Measurements from ENCODE around the gene CCDC194.
A peak's percentile ranks its signal among the peaks of the same experiment; 100 is the strongest.

Gene CCDC194

GRCh38 chr19:17405250-17406045 lies 11.5 kb upstream of the CCDC194 start, which contains the start of gene BST2:
BST2 (minus strand) TSS chr19:17405630; CDS start chr19:17405575, 55 bp downstream.
- peak; percentile 53 to 59 for DNase-seq

- peak in 1 of 2 experiments; percentile 23 for DNase-seq
Measured at GRCh38 chr19:17404621-17405249, 10.7 kb upstream of the CCDC194 start.

- DNase-seq, result peak in 1 of 2 experiments; percentile 32
Measured at GRCh38 chr19:17404015-17404414, 10.0 kb upstream of the CCDC194 start.

GRCh38 chr19:17402982-17403855 lies 9.2 kb upstream of the CCDC194 start:
- DNase-seq, result peak; percentile 41 to 42

GRCh38 chr19:17401628-17402027 lies 7.6 kb upstream of the CCDC194 start:
- no peak for DNase-seq

- no peak for DNase-seq
Measured at GRCh38 chr19:17398902-17399527, 5.0 kb upstream of the CCDC194 start.

GRCh38 chr19:17394891-17395415 lies 957 bp upstream of the CCDC194 start:
- peak; percentile 87 to 90 for DNase-seq

- DNase-seq, result no peak
Measured at GRCh38 chr19:17393002-17393401, 994 bp downstream of the CCDC194 start.

GRCh38 chr19:17391371-17392151 lies 2.4 kb downstream of the CCDC194 start:
- DNase-seq, result no peak

GRCh38 chr19:17390665-17391370 lies 3.2 kb downstream of the CCDC194 start:
- DNase-seq, result peak; percentile 95 to 96

- DNase-seq, result no peak
Measured at GRCh38 chr19:17389957-17390664, 3.9 kb downstream of the CCDC194 start.

GRCh38 chr19:17389288-17389687 lies 4.7 kb downstream of the CCDC194 start:
- no peak for DNase-seq

- peak; percentile 75 to 76 for DNase-seq
Measured at GRCh38 chr19:17385878-17386611, 8.0 kb downstream of the CCDC194 start.

GRCh38 chr19:17380426-17381138 lies 13.4 kb downstream of the CCDC194 start:
- no peak for DNase-seq

GRCh38 chr19:17379221-17379631 lies 14.8 kb downstream of the CCDC194 start:
- no peak for DNase-seq

GRCh38 chr19:17378271-17378670 lies 15.7 kb downstream of the CCDC194 start:
- no peak for DNase-seq

- DNase-seq, result no peak
Measured at GRCh38 chr19:17376935-17377600, 16.9 kb downstream of the CCDC194 start, which contains the start of gene PLVAP. PLVAP (minus strand) TSS chr19:17377342; CDS start chr19:17377288, 54 bp downstream.

- no peak for DNase-seq
Measured at GRCh38 chr19:17370026-17370587, 23.9 kb downstream of the CCDC194 start.
